Colonic mucosa (tissue), 4 donors: ENCODE data around the gene PLPP4. TPM values are rescaled to one million over a fixed set of nuclear protein-coding genes. Genes with fewer than 3 reads are reported as not detected.

Experiments
- DNase-seq: peaks from one replicate; pipeline ENCODE4 v3.0.0-alpha.2; 2020
- H3K27ac ChIP-seq: fragments of 200-600 bp; one replicate; pipeline ENCODE4 v1.8.0; 2021
- H3K27me3 ChIP-seq: fragments of 200-600 bp; one replicate; pipeline ENCODE4 v1.8.0; 2021
- H3K36me3 ChIP-seq: fragments of 200-600 bp; one replicate; pipeline ENCODE4 v1.8.0; 2021
- H3K4me1 ChIP-seq: fragments of 200-600 bp; one replicate; pipeline ENCODE4 v1.8.0; 2021; ENCODE audit warnings: mild to moderate bottlenecking
- H3K4me3 ChIP-seq: fragments of 200-600 bp; one replicate; pipeline ENCODE4 v1.8.0; 2021
- H3K9ac ChIP-seq, 2 donors: one replicate each; pipeline ENCODE4 v1.7.0; 2013; ENCODE audit warnings: control low read depth in 2 of 2, low read depth in 2 of 2, low read length in 2 of 2
- H3K9me3 ChIP-seq: fragments of 200-600 bp; one replicate; pipeline ENCODE4 v1.8.0; 2021
- CTCF ChIP-seq: fragments of 200-600 bp; IDR thresholded peaks from one replicate; pipeline ENCODE4 v1.8.0; 2022; ENCODE audit warnings: antibody characterized with exemption, mild to moderate bottlenecking
- intact Hi-C: fragments of 100-400 bp; cut with DNase I; formaldehyde crosslinking; loops from one replicate; pipeline ENCODE4 v1.14.1; 2022
- total RNA-seq, 2 donors: library from RNA; stranded (reverse); fragmentation: NEBNext Ultra II Directional in 1 of 2; extraction: Animal tissue kit (Norgen Biotek cat#: 25700) in 1 of 2; gene quantifications; one replicate each; pipeline ENCODE4 v1.2.1, GENCODE V29; 2021
- donor health status: healthy.
- donor health status: DM: no; HTN: no; CAD: no.
- donor health status: DM: no; HTN: no; CAD: no.

The PLPP4 gene
- total RNA-seq, 2 donors from 2014 or later = 0.61 TPM; not detected in 1

- Histone ChIP-seq H3K4me1 (no peaks in the 10 kb centered on the region), H3K27ac (no peak overlapping the region), H3K9ac (no peak overlapping the region), H3K36me3 (no peaks in the 10 kb centered on the region), H3K4me3 (no peak overlapping the region), H3K27me3 (no peaks in the 10 kb centered on the region), H3K9me3 (no peaks in the 10 kb centered on the region)
- intact Hi-C loops = no loop called here
- no peak for DNase-seq
- no peak for TF ChIP-seq CTCF
These were observed 141.4 kb downstream of the PLPP4 start for GRCh38 chr10:120598386-120598785.

GRCh38 chr10:120599200-120599724, 142.2 kb downstream of the PLPP4 start:
- intact Hi-C loops = no loop called here
- no peak for TF ChIP-seq CTCF
- Histone ChIP-seq H3K27ac (no peak overlapping the region), H3K9me3 (no peaks in the 10 kb centered on the region), H3K4me1 (no peaks in the 10 kb centered on the region), H3K4me3 (no peak overlapping the region), H3K27me3 (no peaks in the 10 kb centered on the region), H3K9ac (no peak overlapping the region), H3K36me3 (no peaks in the 10 kb centered on the region)
- DNase-seq = no peak

GRCh38 chr10:120600871-120601649, 144.0 kb downstream of the PLPP4 start:
- no peak overlapping the region for H3K4me3 ChIP-seq
- no peaks in the 10 kb centered on the region for H3K27me3 ChIP-seq
- H3K9me3 ChIP-seq = no peaks in the 10 kb centered on the region
- H3K36me3 ChIP-seq = no peaks in the 10 kb centered on the region
- no peak for DNase-seq
- TF ChIP-seq CTCF = no peak
- no peak overlapping the region for H3K27ac ChIP-seq
- no peaks in the 10 kb centered on the region for H3K4me1 ChIP-seq
- intact Hi-C loops = no loop called here
- H3K9ac ChIP-seq = no peak overlapping the region

GRCh38 chr10:120601999-120602398, 145.0 kb downstream of the PLPP4 start:
- intact Hi-C loops = no loop called here
- no peak for DNase-seq
- H3K9ac ChIP-seq = no peak overlapping the region
- H3K9me3 ChIP-seq = no peaks in the 10 kb centered on the region
- no peaks in the 10 kb centered on the region for H3K27me3 ChIP-seq
- H3K4me1 ChIP-seq = no peaks in the 10 kb centered on the region
- TF ChIP-seq CTCF = no peak
- no peak overlapping the region for H3K27ac ChIP-seq
- H3K36me3 ChIP-seq = no peaks in the 10 kb centered on the region
- no peak overlapping the region for H3K4me3 ChIP-seq

GRCh38 chr10:120605410-120605809, 148.4 kb downstream of the PLPP4 start:
- no peak for TF ChIP-seq CTCF
- intact Hi-C loops = no loop called here
- DNase-seq = no peak

More at GRCh38 chr10:120605410-120605809, 148.4 kb downstream of the PLPP4 start:
- no peak overlapping the region for H3K9ac ChIP-seq
- no peaks in the 10 kb centered on the region for H3K9me3 ChIP-seq
- no peaks in the 10 kb centered on the region for H3K36me3 ChIP-seq
- no peaks in the 10 kb centered on the region for H3K27me3 ChIP-seq
- no peak overlapping the region for H3K27ac ChIP-seq
- H3K4me1 ChIP-seq = no peaks in the 10 kb centered on the region
- no peak overlapping the region for H3K4me3 ChIP-seq
